Neural progenitor cell (in vitro differentiated cells): Measurements from ENCODE around the gene RELN.

Source experiments
- CTCF ChIP-seq: fragments of 200-600 bp; sonication (generic); IDR thresholded peaks from 2 replicates; pipeline ENCODE4 v1.5.1; 2017; ENCODE audit warnings: antibody characterized with exemption, mild to moderate bottlenecking
- EZH2phosphoT487 ChIP-seq: fragments of 200-600 bp; sonication (generic); IDR thresholded peaks from 2 replicates; pipeline ENCODE4 v1.6.1; 2017; ENCODE audit warnings: antibody characterized with exemption

GRCh38 chr7:103551016-103551415 is 438.4 kb downstream of the RELN start:
- no peak for TF ChIP-seq CTCF
- no peak for TF ChIP-seq EZH2phosphoT487
